ENCODE results near the gene FGF5. TPM values are rescaled to one million over a fixed set of nuclear protein-coding genes. Genes with fewer than 3 reads are reported as not detected.

The FGF5 gene
- total and polyA plus RNA-seq, 2 donors: 0.05 TPM; not detected in 1

DNA sequence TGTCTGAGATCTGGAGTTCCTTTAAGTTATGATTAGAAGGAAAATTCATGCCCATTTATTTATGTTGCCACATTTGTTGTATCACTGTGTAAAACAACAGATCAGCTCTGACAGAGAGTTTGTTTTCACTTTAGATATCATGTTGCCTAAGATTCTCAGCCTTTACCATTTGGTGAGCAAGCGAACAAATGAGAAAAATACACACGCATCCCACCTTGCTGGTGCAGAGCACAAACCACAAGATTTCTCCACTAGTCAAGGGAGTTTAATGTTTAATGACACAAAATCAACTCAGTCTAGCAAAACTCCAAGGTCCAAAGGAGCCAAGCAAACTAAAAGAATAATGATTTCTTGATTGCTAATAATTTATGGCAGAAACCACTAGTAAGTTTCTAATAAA, 27.7 kb downstream of the FGF5 start:
- 82% methylated on average over 2 of the region's 2 CpGs for WGBS

GRCh38 chr4:80295336-80295735, 28.9 kb downstream of the FGF5 start:
- H3K4me3 ChIP-seq (ENCODE audit: low read depth, low read length): no peak overlapping the region
- WGBS: 45% methylated on average over 3 of the region's 3 CpGs
- DNase-seq (ENCODE audit: extremely low spot score): no peak
- no peaks in the 10 kb centered on the region for H3K36me3 ChIP-seq (ENCODE audit: insufficient read depth)
- H3K4me1 ChIP-seq (ENCODE audit: insufficient read depth): no peaks in the 10 kb centered on the region
- H3K27ac ChIP-seq (ENCODE audit: low read depth): no peak overlapping the region

More for the DNA sequence above, 27.7 kb downstream of the FGF5 start:
- Histone ChIP-seq H3K27ac (ENCODE audit: low read depth) (no peak overlapping the region), H3K4me3 (ENCODE audit: low read depth, low read length) (no peak overlapping the region), H3K36me3 (ENCODE audit: insufficient read depth) (no peaks in the 10 kb centered on the region), H3K4me1 (ENCODE audit: insufficient read depth) (no peaks in the 10 kb centered on the region)
- DNase-seq (ENCODE audit: extremely low spot score): no peak

- Histone ChIP-seq H3K36me3 (ENCODE audit: insufficient read depth) (no peaks in the 10 kb centered on the region), H3K27ac (ENCODE audit: low read depth) (no peak overlapping the region), H3K4me1 (ENCODE audit: insufficient read depth) (no peaks in the 10 kb centered on the region), H3K4me3 (ENCODE audit: low read depth, low read length) (no peak overlapping the region)
- no peak for DNase-seq (ENCODE audit: extremely low spot score)
- WGBS: 83% methylated on average over 5 of the region's 5 CpGs
Measured at GRCh38 chr4:80295826-80296225, 29.4 kb downstream of the FGF5 start.

GRCh38 chr4:80301884-80302283, 35.4 kb downstream of the FGF5 start:
- Histone ChIP-seq H3K4me1 (ENCODE audit: insufficient read depth) (no peaks in the 10 kb centered on the region), H3K27ac (ENCODE audit: low read depth) (no peak overlapping the region), H3K4me3 (ENCODE audit: low read depth, low read length) (no peak overlapping the region), H3K36me3 (ENCODE audit: insufficient read depth) (no peaks in the 10 kb centered on the region)
- DNase-seq (ENCODE audit: extremely low spot score): no peak
- WGBS: 69% methylated on average over 4 of the region's 4 CpGs

DNA sequence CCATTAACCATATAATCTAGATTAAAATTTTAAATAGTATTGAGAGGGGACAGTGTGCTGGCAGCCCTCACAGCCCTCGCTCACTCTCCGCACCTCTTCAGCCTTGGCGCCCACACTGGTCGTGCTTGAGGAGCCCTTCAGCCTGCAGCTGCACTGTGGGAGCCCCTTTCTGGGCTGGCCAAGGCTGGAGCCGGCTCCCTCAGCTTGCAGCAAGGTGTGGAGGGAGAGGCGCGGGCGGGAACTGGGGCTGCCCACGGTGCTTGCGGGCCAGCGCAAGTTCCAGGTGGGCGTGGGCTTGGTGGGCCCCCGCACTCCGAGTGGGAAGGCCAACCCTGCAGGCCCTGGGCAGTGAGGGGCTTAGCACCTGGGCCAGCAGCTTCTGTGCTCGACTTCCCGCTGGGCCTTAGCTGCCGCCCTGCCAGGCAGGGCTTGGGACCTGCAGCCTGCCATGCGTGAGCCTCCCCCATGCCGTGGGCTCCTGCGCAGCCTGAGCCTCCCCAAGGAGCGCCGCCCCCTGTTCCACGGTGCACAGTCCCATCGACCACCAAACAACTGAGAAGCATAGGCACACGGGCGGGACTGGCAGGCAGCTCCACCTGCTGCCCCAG, 36.3 kb downstream of the FGF5 start:
- no peak overlapping the region for H3K4me3 ChIP-seq (ENCODE audit: low read depth, low read length)
- H3K36me3 ChIP-seq (ENCODE audit: insufficient read depth): no peaks in the 10 kb centered on the region
- 92% methylated on average over 26 of the region's 26 CpGs for WGBS
- no peak for DNase-seq (ENCODE audit: extremely low spot score)
- no peaks in the 10 kb centered on the region for H3K4me1 ChIP-seq (ENCODE audit: insufficient read depth)
- no peak overlapping the region for H3K27ac ChIP-seq (ENCODE audit: low read depth)

DNA sequence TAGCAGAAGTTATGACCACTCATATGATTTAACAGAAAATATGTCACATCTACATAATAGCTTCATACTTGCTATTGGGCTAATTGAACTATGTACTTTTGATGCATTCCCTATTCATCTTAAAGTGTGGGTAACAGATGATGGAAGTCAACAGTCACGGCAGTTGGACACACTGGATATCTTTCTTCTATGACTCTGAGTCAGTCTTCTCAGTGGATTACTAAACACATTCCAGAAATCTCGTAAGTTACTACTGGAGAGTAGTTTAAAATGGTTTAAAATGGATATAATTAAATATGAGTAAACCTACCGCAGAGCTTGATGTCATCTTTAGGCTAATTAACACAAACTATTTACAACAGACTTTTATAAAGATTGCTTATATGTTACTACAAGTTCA, 39.0 kb downstream of the FGF5 start:
- Histone ChIP-seq H3K4me3 (ENCODE audit: low read depth, low read length) (no peak overlapping the region), H3K36me3 (ENCODE audit: insufficient read depth) (no peaks in the 10 kb centered on the region), H3K27ac (ENCODE audit: low read depth) (no peak overlapping the region), H3K4me1 (ENCODE audit: insufficient read depth) (no peaks in the 10 kb centered on the region)
- DNase-seq (ENCODE audit: extremely low spot score): no peak
- whole genome bisulfite sequencing: 81% methylated on average over 3 of the region's 3 CpGs

DNA sequence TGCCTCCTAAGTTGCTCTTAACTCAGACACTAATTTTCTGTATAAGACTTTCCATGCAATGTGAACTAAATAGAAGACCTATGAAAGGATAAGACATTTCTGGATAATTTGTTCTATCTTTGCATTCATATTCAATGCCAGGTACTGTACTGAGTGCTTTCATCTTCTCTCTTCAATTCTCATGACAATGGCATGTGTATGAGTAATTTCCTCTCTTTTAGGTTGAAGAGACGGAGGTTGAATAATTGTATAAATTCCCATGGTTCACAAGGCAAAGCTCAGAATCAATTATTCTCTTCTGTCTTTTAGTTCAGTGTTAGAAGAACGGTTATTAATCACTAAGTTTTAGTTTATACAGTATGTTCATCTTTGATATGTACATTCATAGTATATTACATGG, 39.8 kb downstream of the FGF5 start:
- 82% methylated on average over 2 of the region's 2 CpGs for WGBS
- H3K4me3 ChIP-seq (ENCODE audit: low read depth, low read length): no peak overlapping the region
- no peaks in the 10 kb centered on the region for H3K4me1 ChIP-seq (ENCODE audit: insufficient read depth)
- H3K27ac ChIP-seq (ENCODE audit: low read depth): no peak overlapping the region
- no peak for DNase-seq (ENCODE audit: extremely low spot score)
- H3K36me3 ChIP-seq (ENCODE audit: insufficient read depth): no peaks in the 10 kb centered on the region

- 38% methylated on average over 1 of the region's 1 CpG for WGBS
- H3K27ac ChIP-seq (ENCODE audit: low read depth): no peak overlapping the region
- DNase-seq (ENCODE audit: extremely low spot score): no peak
- H3K4me3 ChIP-seq (ENCODE audit: low read depth, low read length): no peak overlapping the region
- H3K4me1 ChIP-seq (ENCODE audit: insufficient read depth): no peaks in the 10 kb centered on the region
- no peaks in the 10 kb centered on the region for H3K36me3 ChIP-seq (ENCODE audit: insufficient read depth)
Measured at GRCh38 chr4:80307183-80307735, 40.8 kb downstream of the FGF5 start.

GRCh38 chr4:80307774-80308465, 41.5 kb downstream of the FGF5 start:
- WGBS: 63% methylated on average over 10 of the region's 10 CpGs
- Histone ChIP-seq H3K4me3 (ENCODE audit: low read depth, low read length) (no peak overlapping the region), H3K36me3 (ENCODE audit: insufficient read depth) (no peaks in the 10 kb centered on the region), H3K27ac (ENCODE audit: low read depth) (no peak overlapping the region), H3K4me1 (ENCODE audit: insufficient read depth) (no peaks in the 10 kb centered on the region)
- DNase-seq (ENCODE audit: extremely low spot score): no peak

DNA sequence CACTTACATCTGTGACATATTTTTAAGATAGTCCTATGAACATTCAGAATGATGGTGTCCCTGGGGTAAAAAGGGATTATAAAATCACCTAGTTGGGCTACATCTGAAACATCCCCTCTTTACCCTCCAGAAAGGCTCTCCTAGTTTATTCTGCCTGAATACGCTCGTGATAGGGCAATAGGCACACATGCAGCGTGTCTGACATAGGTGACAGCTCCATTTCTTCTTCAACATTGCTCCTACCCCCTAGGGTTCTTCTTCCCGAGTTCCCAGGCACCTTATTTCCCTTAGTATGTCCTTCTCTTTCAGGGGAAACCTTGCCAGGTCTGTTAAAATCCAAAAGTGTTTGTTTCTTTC, 42.0 kb downstream of the FGF5 start:
- H3K36me3 ChIP-seq (ENCODE audit: insufficient read depth): no peaks in the 10 kb centered on the region
- H3K27ac ChIP-seq (ENCODE audit: low read depth): no peak overlapping the region

GRCh38 chr4:80309294-80310004, 43.0 kb downstream of the FGF5 start:
- no peaks in the 10 kb centered on the region for H3K4me1 ChIP-seq (ENCODE audit: insufficient read depth)
- no peak for DNase-seq (ENCODE audit: extremely low spot score)
- H3K4me3 ChIP-seq (ENCODE audit: low read depth, low read length): no peak overlapping the region
- WGBS: 77% methylated on average over 5 of the region's 5 CpGs
- no peak overlapping the region for H3K27ac ChIP-seq (ENCODE audit: low read depth)
- H3K36me3 ChIP-seq (ENCODE audit: insufficient read depth): no peaks in the 10 kb centered on the region

More for the DNA sequence above, 42.0 kb downstream of the FGF5 start:
- H3K4me1 ChIP-seq (ENCODE audit: insufficient read depth): no peaks in the 10 kb centered on the region
- no peak for DNase-seq (ENCODE audit: extremely low spot score)
- no peak overlapping the region for H3K4me3 ChIP-seq (ENCODE audit: low read depth, low read length)
- WGBS: 58% methylated on average over 4 of the region's 4 CpGs

DNA sequence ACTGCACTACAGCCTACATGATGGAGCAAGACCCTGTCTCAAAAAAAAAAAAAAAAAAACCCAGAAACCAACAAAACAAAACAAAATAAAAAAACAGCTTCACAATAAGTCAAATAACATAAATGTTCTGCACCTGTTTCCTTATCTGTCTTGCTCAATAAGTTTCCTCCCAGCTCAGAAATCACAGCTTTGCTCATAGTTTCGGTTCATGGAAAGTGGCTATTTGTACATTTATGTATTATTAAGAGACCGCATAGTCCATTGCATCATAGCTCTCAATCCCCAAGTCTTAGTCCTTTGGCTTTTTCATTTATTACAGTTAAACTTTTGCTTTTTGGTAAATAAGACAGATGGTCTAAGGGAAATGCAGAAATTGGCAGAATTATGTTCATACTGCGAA, 44.7 kb downstream of the FGF5 start:
- Histone ChIP-seq H3K36me3 (ENCODE audit: insufficient read depth) (no peaks in the 10 kb centered on the region), H3K4me3 (ENCODE audit: low read depth, low read length) (no peak overlapping the region), H3K27ac (ENCODE audit: low read depth) (no peak overlapping the region), H3K4me1 (ENCODE audit: insufficient read depth) (no peaks in the 10 kb centered on the region)
- 87% methylated on average over 3 of the region's 3 CpGs for WGBS
- no peak for DNase-seq (ENCODE audit: extremely low spot score)

DNA sequence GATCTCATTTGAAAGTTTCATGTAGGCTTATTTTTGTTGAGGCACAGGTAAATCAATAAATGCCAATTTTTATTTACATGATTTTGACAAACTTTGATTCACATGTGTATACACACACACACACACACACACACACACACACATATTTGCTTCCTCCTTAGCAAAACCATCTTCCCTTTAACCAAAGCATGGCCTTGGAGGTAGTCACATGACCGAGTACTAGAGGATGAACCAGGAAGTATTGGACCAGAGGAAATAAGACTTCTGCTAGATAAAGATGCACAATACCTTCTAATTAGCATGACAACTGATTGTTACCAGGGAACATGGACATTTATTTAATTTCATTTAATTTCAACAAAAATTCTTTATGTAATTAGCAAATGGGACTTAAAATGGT, 45.7 kb downstream of the FGF5 start:
- DNase-seq (ENCODE audit: extremely low spot score): no peak
- H3K36me3 ChIP-seq (ENCODE audit: insufficient read depth): no peaks in the 10 kb centered on the region

GRCh38 chr4:80313627-80314026, 47.2 kb downstream of the FGF5 start:
- Histone ChIP-seq H3K27ac (ENCODE audit: low read depth) (no peak overlapping the region), H3K36me3 (ENCODE audit: insufficient read depth) (no peaks in the 10 kb centered on the region), H3K4me1 (ENCODE audit: insufficient read depth) (no peaks in the 10 kb centered on the region), H3K4me3 (ENCODE audit: low read depth, low read length) (no peak overlapping the region)
- no peak for DNase-seq (ENCODE audit: extremely low spot score)
- WGBS: 78% methylated on average over 7 of the region's 7 CpGs

More for the DNA sequence above, 45.7 kb downstream of the FGF5 start:
- Histone ChIP-seq H3K4me1 (ENCODE audit: insufficient read depth) (no peaks in the 10 kb centered on the region), H3K27ac (ENCODE audit: low read depth) (no peak overlapping the region), H3K4me3 (ENCODE audit: low read depth, low read length) (no peak overlapping the region)
- 81% methylated on average over 1 of the region's 1 CpG for WGBS

Measured in urinary bladder (tissue), 4 donors.